ENCODE data around the gene AKAP3.

The AKAP3 gene

DNA sequence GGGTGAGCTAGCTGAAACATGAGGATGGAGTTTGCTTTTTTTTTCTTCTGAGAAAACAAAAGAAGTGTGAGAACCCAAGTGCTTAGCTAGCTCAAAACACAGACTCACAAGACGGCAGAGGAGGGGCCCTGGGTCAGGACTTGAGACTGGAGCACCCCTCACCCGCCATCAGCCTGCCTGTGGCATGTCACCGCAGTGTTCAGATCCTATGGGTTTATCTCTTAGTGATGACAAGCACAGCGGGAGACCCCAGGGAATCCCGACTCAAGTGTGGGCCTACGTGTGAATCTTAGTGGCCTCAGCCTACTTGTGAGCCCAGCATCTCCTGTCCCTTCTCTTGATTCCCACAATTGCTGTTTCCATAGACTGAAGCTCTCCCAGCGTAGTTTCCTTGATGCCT is 64.0 kb downstream of the AKAP3 start:
- no peak overlapping the region for H3K4me3 ChIP-seq (ENCODE audit: severe bottlenecking)
- no peaks in the 10 kb centered on the region for H3K36me3 ChIP-seq (ENCODE audit: low read depth)
- H3K27ac ChIP-seq (ENCODE audit: poor library complexity, severe bottlenecking) = no peak overlapping the region
- TF ChIP-seq, protein P1, sequence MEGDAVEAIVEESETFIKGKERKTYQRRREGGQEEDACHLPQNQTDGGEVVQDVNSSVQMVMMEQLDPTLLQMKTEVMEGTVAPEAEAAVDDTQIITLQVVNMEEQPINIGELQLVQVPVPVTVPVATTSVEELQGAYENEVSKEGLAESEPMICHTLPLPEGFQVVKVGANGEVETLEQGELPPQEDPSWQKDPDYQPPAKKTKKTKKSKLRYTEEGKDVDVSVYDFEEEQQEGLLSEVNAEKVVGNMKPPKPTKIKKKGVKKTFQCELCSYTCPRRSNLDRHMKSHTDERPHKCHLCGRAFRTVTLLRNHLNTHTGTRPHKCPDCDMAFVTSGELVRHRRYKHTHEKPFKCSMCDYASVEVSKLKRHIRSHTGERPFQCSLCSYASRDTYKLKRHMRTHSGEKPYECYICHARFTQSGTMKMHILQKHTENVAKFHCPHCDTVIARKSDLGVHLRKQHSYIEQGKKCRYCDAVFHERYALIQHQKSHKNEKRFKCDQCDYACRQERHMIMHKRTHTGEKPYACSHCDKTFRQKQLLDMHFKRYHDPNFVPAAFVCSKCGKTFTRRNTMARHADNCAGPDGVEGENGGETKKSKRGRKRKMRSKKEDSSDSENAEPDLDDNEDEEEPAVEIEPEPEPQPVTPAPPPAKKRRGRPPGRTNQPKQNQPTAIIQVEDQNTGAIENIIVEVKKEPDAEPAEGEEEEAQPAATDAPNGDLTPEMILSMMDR (IDR thresholded peaks at IDR 0.05; ENCODE audit: poor library complexity, severe bottlenecking) = no peak
- H3K9me3 ChIP-seq (ENCODE audit: severe bottlenecking) = no peaks in the 10 kb centered on the region
- H3K27me3 ChIP-seq (ENCODE audit: insufficient read depth, poor library complexity, severe bottlenecking) = no peaks in the 10 kb centered on the region
- DNase-seq (ENCODE audit: low spot score) (peak; percentile 54), ATAC-seq (ENCODE audit: low read depth) (no peak)
- H3K4me1 ChIP-seq (ENCODE audit: insufficient read depth, poor library complexity, severe bottlenecking) = no peaks in the 10 kb centered on the region

DNA sequence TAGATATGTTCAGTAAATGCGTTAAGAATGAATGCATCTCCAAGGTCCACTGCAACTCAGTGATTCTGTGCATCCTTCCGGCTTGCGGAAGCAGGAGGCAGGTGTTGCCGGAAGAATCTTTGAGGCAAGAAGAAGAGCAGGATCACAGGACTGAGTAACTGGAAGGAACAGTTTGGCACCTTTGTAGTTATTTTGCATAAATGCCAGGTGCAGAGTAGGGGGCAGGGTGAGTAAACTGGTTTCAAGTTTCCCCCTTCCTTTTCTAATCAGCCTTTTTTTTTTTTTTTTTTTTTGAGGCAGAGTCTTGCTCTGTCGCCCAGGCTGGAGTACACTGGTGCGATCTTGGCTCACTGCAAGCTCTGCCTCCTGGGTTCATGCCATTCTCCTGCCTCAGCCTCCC is 64.6 kb downstream of the AKAP3 start:
- Histone ChIP-seq H3K9me3 (ENCODE audit: severe bottlenecking) (no peaks in the 10 kb centered on the region), H3K4me3 (ENCODE audit: severe bottlenecking) (no peak overlapping the region), H3K27me3 (ENCODE audit: insufficient read depth, poor library complexity, severe bottlenecking) (no peaks in the 10 kb centered on the region), H3K27ac (ENCODE audit: poor library complexity, severe bottlenecking) (no peak overlapping the region), H3K4me1 (ENCODE audit: insufficient read depth, poor library complexity, severe bottlenecking) (no peaks in the 10 kb centered on the region), H3K36me3 (ENCODE audit: low read depth) (no peaks in the 10 kb centered on the region)
- ATAC-seq (ENCODE audit: low read depth) (no peak), DNase-seq (ENCODE audit: low spot score) (peak; percentile 1)
- TF ChIP-seq, protein P1 (IDR thresholded peaks at IDR 0.05; ENCODE audit: poor library complexity, severe bottlenecking) = no peak

DNA sequence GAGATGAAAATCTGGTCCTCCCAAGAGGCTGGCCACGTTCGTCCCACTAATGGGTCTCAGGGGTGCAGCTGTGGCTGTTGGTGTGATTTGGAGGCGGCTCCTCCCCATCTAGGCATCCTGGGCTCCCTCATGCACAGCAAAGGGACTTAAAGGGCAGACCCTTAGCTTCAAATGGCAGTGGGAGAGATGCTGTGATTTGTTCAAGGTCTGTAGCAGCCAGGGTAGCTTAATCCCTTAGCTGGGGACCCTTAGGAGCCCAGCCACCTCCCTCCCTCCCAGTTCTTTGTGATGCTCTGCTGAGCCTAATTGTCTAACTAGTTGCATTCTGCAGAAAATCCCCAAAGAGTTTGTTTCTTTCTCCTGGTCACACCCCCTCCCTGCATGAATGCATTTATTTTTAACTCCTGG is 68.6 kb downstream of the AKAP3 start:
- Histone ChIP-seq H3K4me3 (ENCODE audit: severe bottlenecking) (no peak overlapping the region), H3K4me1 (ENCODE audit: insufficient read depth, poor library complexity, severe bottlenecking) (no peaks in the 10 kb centered on the region), H3K36me3 (ENCODE audit: low read depth) (no peaks in the 10 kb centered on the region), H3K27me3 (ENCODE audit: insufficient read depth, poor library complexity, severe bottlenecking) (no peaks in the 10 kb centered on the region), H3K9me3 (ENCODE audit: severe bottlenecking) (no peaks in the 10 kb centered on the region), H3K27ac (ENCODE audit: poor library complexity, severe bottlenecking) (no peak overlapping the region)
- DNase-seq (ENCODE audit: low spot score) (no peak), ATAC-seq (ENCODE audit: low read depth) (no peak)
- TF ChIP-seq, protein P1 (IDR thresholded peaks at IDR 0.05; ENCODE audit: poor library complexity, severe bottlenecking) = no peak

DNA sequence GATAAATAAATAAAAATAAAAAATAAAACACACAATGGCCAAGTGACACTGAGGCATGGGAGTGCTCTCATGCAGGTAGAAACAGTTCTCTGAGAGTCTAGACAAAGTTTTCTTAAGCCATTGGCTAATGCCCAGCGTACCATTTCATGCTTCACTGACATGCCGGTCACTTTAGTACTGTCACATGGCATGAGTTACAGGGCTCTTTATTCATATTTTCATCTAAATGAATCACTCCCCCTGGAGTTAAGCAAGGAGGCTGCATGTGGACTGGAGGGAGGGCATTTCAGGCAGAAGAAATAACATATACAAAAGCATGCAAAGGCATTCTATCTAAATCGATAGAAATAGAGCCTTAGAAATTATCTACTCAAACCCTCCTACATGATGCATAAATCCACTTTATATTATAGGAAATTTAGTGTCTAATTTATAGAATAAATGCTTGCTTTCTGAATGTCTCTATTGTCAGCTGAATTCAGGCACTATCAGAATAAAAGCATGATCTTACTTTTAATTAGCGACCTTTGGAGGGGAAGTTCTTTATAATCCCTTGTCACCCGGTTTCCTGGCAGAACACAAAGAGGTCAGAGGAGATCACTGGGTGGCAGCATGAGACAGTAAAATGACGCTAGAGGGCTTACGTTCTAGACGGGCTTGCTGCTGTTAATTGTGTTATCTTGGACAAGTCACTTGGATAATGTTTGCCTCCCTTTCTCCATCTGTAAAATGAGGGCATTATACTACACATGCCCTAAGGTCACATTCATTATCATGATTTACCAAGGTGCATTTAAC is 69.3 kb downstream of the AKAP3 start:
- no peak overlapping the region for H3K4me3 ChIP-seq (ENCODE audit: severe bottlenecking)
- no peak for DNase-seq (ENCODE audit: low spot score)
- H3K9me3 ChIP-seq (ENCODE audit: severe bottlenecking) = no peaks in the 10 kb centered on the region

More for the DNA sequence above, 69.3 kb downstream of the AKAP3 start:
- 0 out of 3 replicates have a peak, but pooled peaks have one; percentile 27 for ATAC-seq (ENCODE audit: low read depth)
- no peak overlapping the region for H3K27ac ChIP-seq (ENCODE audit: poor library complexity, severe bottlenecking)
- no peaks in the 10 kb centered on the region for H3K36me3 ChIP-seq (ENCODE audit: low read depth)
- no peaks in the 10 kb centered on the region for H3K27me3 ChIP-seq (ENCODE audit: insufficient read depth, poor library complexity, severe bottlenecking)
- no peaks in the 10 kb centered on the region for H3K4me1 ChIP-seq (ENCODE audit: insufficient read depth, poor library complexity, severe bottlenecking)
- TF ChIP-seq, protein P1 (IDR thresholded peaks at IDR 0.05; ENCODE audit: poor library complexity, severe bottlenecking) = no peak

Data from RWPE2 (cell line).